Liver (tissue), 3 donors: Measurements from ENCODE around the gene BAIAP2.

Experiments
- GABPA ChIP-seq, 2 donors: IDR thresholded peaks in 1 of 2; conservative IDR thresholded peaks in 1 of 2; 2 replicates each; pipeline ENCODE4 v1.6.1; 2016; ENCODE audit warnings: antibody characterized with exemption in 2 of 2, mild to moderate bottlenecking in 1 of 2, moderate library complexity in 1 of 2
- RAD21 ChIP-seq, 2 donors: IDR thresholded peaks; 2 replicates each; pipeline ENCODE4 v1.6.1; 2016; ENCODE audit warnings: antibody characterized with exemption in 2 of 2, mild to moderate bottlenecking in 2 of 2
- YY1 ChIP-seq: IDR thresholded peaks from 2 replicates; pipeline ENCODE4 v1.6.1; 2016; ENCODE audit warnings: antibody characterized with exemption, mild to moderate bottlenecking
- TF ChIP-seq, protein P1 (sequence below): fragments of 150-350 bp; IDR thresholded peaks from 2 replicates; pipeline ENCODE4 v1.5.1; 2017; ENCODE audit warnings: improper control_type of control experiment, low read depth, low read length; ENCODE audit not compliant: missing input control
- TF ChIP-seq, protein P2 (sequence below): IDR thresholded peaks from 2 replicates; pipeline ENCODE4 v1.6.1; 2016; ENCODE audit warnings: antibody characterized with exemption
- TF ChIP-seq, protein P3 (sequence below): IDR thresholded peaks from 2 replicates; pipeline ENCODE4 v1.6.1; 2016; ENCODE audit warnings: antibody characterized with exemption, mild to moderate bottlenecking
- donor health status: healthy.
- donor health status: healthy.

DNA sequence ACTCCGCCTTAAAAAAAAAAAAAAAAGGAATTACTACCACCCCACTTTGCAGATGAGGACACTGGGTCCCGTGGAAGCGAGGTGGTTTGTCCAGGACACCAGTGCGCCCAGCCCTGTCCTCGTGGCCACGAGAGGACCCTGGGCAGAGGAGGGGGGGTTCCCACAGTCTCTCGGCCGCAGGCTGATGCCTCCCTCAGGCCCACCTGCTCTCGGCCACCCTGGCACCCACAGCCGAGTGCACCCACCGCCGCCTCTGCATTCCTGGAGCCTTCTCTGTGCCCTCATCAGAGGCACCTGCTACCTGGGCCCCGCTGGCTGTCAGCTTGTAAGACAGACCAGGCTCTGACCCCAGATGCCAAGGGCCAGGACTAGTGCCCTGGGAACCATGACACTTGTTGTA, 102.3 kb downstream of the BAIAP2 start:
- TF ChIP-seq, protein P1, sequence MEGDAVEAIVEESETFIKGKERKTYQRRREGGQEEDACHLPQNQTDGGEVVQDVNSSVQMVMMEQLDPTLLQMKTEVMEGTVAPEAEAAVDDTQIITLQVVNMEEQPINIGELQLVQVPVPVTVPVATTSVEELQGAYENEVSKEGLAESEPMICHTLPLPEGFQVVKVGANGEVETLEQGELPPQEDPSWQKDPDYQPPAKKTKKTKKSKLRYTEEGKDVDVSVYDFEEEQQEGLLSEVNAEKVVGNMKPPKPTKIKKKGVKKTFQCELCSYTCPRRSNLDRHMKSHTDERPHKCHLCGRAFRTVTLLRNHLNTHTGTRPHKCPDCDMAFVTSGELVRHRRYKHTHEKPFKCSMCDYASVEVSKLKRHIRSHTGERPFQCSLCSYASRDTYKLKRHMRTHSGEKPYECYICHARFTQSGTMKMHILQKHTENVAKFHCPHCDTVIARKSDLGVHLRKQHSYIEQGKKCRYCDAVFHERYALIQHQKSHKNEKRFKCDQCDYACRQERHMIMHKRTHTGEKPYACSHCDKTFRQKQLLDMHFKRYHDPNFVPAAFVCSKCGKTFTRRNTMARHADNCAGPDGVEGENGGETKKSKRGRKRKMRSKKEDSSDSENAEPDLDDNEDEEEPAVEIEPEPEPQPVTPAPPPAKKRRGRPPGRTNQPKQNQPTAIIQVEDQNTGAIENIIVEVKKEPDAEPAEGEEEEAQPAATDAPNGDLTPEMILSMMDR, result no peak
- TF ChIP-seq YY1, result no peak
- TF ChIP-seq, protein P2, sequence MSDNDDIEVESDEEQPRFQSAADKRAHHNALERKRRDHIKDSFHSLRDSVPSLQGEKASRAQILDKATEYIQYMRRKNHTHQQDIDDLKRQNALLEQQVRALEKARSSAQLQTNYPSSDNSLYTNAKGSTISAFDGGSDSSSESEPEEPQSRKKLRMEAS, result no peak
- TF ChIP-seq GABPA (IDR thresholded peaks at IDR 0.05 in 1 of 2, conservative IDR thresholded peaks at IDR 0.05 in 1 of 2), result no peak
- TF ChIP-seq RAD21 (IDR thresholded peaks at IDR 0.05), result no peak
- TF ChIP-seq, protein P3, sequence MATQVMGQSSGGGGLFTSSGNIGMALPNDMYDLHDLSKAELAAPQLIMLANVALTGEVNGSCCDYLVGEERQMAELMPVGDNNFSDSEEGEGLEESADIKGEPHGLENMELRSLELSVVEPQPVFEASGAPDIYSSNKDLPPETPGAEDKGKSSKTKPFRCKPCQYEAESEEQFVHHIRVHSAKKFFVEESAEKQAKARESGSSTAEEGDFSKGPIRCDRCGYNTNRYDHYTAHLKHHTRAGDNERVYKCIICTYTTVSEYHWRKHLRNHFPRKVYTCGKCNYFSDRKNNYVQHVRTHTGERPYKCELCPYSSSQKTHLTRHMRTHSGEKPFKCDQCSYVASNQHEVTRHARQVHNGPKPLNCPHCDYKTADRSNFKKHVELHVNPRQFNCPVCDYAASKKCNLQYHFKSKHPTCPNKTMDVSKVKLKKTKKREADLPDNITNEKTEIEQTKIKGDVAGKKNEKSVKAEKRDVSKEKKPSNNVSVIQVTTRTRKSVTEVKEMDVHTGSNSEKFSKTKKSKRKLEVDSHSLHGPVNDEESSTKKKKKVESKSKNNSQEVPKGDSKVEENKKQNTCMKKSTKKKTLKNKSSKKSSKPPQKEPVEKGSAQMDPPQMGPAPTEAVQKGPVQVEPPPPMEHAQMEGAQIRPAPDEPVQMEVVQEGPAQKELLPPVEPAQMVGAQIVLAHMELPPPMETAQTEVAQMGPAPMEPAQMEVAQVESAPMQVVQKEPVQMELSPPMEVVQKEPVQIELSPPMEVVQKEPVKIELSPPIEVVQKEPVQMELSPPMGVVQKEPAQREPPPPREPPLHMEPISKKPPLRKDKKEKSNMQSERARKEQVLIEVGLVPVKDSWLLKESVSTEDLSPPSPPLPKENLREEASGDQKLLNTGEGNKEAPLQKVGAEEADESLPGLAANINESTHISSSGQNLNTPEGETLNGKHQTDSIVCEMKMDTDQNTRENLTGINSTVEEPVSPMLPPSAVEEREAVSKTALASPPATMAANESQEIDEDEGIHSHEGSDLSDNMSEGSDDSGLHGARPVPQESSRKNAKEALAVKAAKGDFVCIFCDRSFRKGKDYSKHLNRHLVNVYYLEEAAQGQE, result no peak
